HCT116 (cell line): ENCODE data around the gene FAM118A. TPM values are rescaled to one million over a fixed set of nuclear protein-coding genes. Genes with fewer than 3 reads are reported as not detected.

Experiments
- ATAC-seq: fragments of 200-7000 bp; cut with Tn5 transposase; 2 replicates; pipeline ENCODE4 v1.9.1; 2020; ENCODE audit warnings: mild to moderate bottlenecking, moderate library complexity
- BruUV-seq: library from RNA; stranded (reverse); fragments of 400-500 nt; replicated peaks from 2 replicates; lab custom pipeline; 2021; lab: Mats Ljungman, UMichigan
- CTCF ChIA-PET: fragments of 300-600 bp; sonication (Branson Sonifier 250); formaldehyde crosslinking; loops from one replicate; lab custom pipeline; 2021; ENCODE audit warnings: antibody characterized with exemption; lab: Charles Lee
- POLR2A ChIA-PET: fragments of 300-600, 350-600 bp; sonication (Branson Sonifier 250); formaldehyde crosslinking; loops from one replicate; lab custom pipeline; 2021; ENCODE audit warnings: antibody characterized with exemption; lab: Charles Lee
- RAD21 ChIA-PET, 2 experiments: fragments of 300-600 bp; sonication (Branson Sonifier 250); formaldehyde crosslinking; loops; one replicate each; lab custom pipeline; 2023; ENCODE audit warnings: low total read pairs in 2 of 2; ENCODE audit not compliant: uncharacterized antibody in 2 of 2, unreplicated experiment in 2 of 2, low non-redundant PET in 1 of 2; lab: Charles Lee
- DNase-seq: peaks from one replicate; pipeline ENCODE4 v3.0.0-alpha.2; 2010; ENCODE audit warnings: low read depth, low spot score
- H2AFZ ChIP-seq: fragments of 200-600 bp; shearing (Covaris generic), sonication (generic); 2 replicates; pipeline ENCODE4 v1.6.1; 2017; ENCODE audit warnings: low read depth, mixed run types, mixed read lengths, antibody characterized with exemption, low read length; ENCODE audit not compliant: poor library complexity, severe bottlenecking
- H3K27ac ChIP-seq: 2 replicates; pipeline ENCODE4 v1.5.1; 2012; ENCODE audit warnings: low read depth, low read length
- H3K27me3 ChIP-seq: fragments of 200-600 bp; sonication (generic); 2 replicates; pipeline ENCODE4 v1.6.1; 2016; ENCODE audit warnings: mixed run types, low read length, mixed read lengths; ENCODE audit not compliant: insufficient read depth
- H3K36me3 ChIP-seq, 2 experiments: fragments of 200-500 bp in 1 of 2; fragments of 200-600 bp in 1 of 2; sonication (Bioruptor generic) in 1 of 2; sonication (generic) in 1 of 2; 2 replicates each; pipeline versions ENCODE4 v1.5.1 to v1.6.1; 2014 to 2016; ENCODE audit warnings: low read length in 2 of 2, inconsistent platforms in 1 of 2, mixed read lengths in 1 of 2, mixed run types in 1 of 2; ENCODE audit not compliant: insufficient read depth in 2 of 2, control insufficient read depth in 1 of 2
- H3K4me1 ChIP-seq, 2 experiments: fragments of 200-600 bp in 1 of 2; sonication (generic) in 1 of 2; 2 replicates each; pipeline versions ENCODE4 v1.5.1 to v1.6.1; 2012 to 2017; ENCODE audit warnings: low read length in 2 of 2, inconsistent platforms in 1 of 2, mild to moderate bottlenecking in 1 of 2, mixed read lengths in 1 of 2, mixed run types in 1 of 2, moderate library complexity in 1 of 2; ENCODE audit not compliant: insufficient read depth in 2 of 2, control insufficient read depth in 1 of 2
- H3K4me2 ChIP-seq: fragments of 200-600 bp; sonication (generic); 2 replicates; pipeline ENCODE4 v1.6.1; 2017; ENCODE audit warnings: mixed run types, low read length, mixed read lengths
- H3K4me3 ChIP-seq, 2 experiments: fragments of 200-600 bp in 1 of 2; sonication (generic) in 1 of 2; replicated peaks in 1 of 2; 2 replicates each; pipeline ENCODE4 v1.5.1; 2011 to 2016; ENCODE audit warnings: low read length in 2 of 2, control low read depth in 1 of 2, low read depth in 1 of 2, mild to moderate bottlenecking in 1 of 2, mixed read lengths in 1 of 2, mixed run types in 1 of 2
- H3K79me2 ChIP-seq: fragments of 200-600 bp; sonication (generic); 2 replicates; pipeline ENCODE4 v1.6.1; 2017; ENCODE audit warnings: mild to moderate bottlenecking, mixed run types, low read length, moderate library complexity, mixed read lengths; ENCODE audit not compliant: insufficient read depth
- H3K9ac ChIP-seq: fragments of 200-600 bp; sonication (generic); 2 replicates; pipeline ENCODE4 v1.6.1; 2016; ENCODE audit warnings: low read length, mixed read lengths
- H3K9me2 ChIP-seq: fragments of 200-600 bp; sonication (generic), shearing (Covaris generic); 2 replicates; pipeline ENCODE4 v1.6.1; 2017; ENCODE audit warnings: mixed run types, mild to moderate bottlenecking, moderate library complexity; ENCODE audit not compliant: insufficient read depth
- H3K9me3 ChIP-seq, 2 experiments: fragments of 200-500 bp in 1 of 2; fragments of 200-600 bp in 1 of 2; sonication (Bioruptor generic) in 1 of 2; sonication (generic) in 1 of 2; 2 replicates each; pipeline ENCODE4 v1.6.1; 2014 to 2017; ENCODE audit warnings: low read length in 2 of 2, mixed read lengths in 2 of 2, inconsistent platforms in 1 of 2, low read depth in 1 of 2, mild to moderate bottlenecking in 1 of 2, mixed run types in 1 of 2, moderate library complexity in 1 of 2; ENCODE audit not compliant: control insufficient read depth in 1 of 2, insufficient read depth in 1 of 2
- H4K20me1 ChIP-seq: fragments of 200-600 bp; sonication (generic), shearing (Covaris generic); 2 replicates; pipeline ENCODE4 v1.6.1; 2017; ENCODE audit warnings: mixed run types, mild to moderate bottlenecking, moderate library complexity; ENCODE audit not compliant: insufficient read depth
- ATF3 ChIP-seq: IDR thresholded peaks from 2 replicates; pipeline ENCODE4 v1.6.1; 2012
- CBX3 ChIP-seq: IDR thresholded peaks from 2 replicates; pipeline ENCODE4 v1.6.1; 2012; ENCODE audit warnings: low read depth
- CTCF ChIP-seq, 3 experiments: fragments of 200-600 bp in 1 of 3; sonication (generic) in 1 of 3; IDR thresholded peaks in 2 of 3; conservative IDR thresholded peaks in 1 of 3; 2 replicates each; pipeline ENCODE4 v1.5.1; 2012 to 2017; ENCODE audit warnings: low read depth in 2 of 3, low read length in 2 of 3, antibody characterized with exemption in 1 of 3, borderline replicate concordance in 1 of 3, control low read depth in 1 of 3, mild to moderate bottlenecking in 1 of 3, mixed read lengths in 1 of 3, mixed run types in 1 of 3, moderate library complexity in 1 of 3; ENCODE audit not compliant: insufficient read depth in 1 of 3
- EGR1 ChIP-seq: IDR thresholded peaks from 2 replicates; pipeline ENCODE4 v1.6.1; 2012; ENCODE audit warnings: low read depth
- ELF1 ChIP-seq: IDR thresholded peaks from 2 replicates; pipeline ENCODE4 v1.6.1; 2012; ENCODE audit warnings: low read depth, borderline replicate concordance
- EZH2 ChIP-seq: fragments of 200-600 bp; sonication (generic); IDR thresholded peaks from 2 replicates; pipeline ENCODE4 v1.6.1; 2017; ENCODE audit warnings: antibody characterized with exemption, mixed run types
- EZH2phosphoT487 ChIP-seq: fragments of 200-600 bp; IDR thresholded peaks from 2 replicates; pipeline ENCODE4 v1.6.1; 2018; ENCODE audit warnings: antibody characterized with exemption, borderline replicate concordance
- FOSL1 ChIP-seq: IDR thresholded peaks from 2 replicates; pipeline ENCODE4 v1.6.1; 2012; ENCODE audit warnings: low read depth
- JUND ChIP-seq: IDR thresholded peaks from 2 replicates; pipeline ENCODE4 v1.6.1; 2012
- RAD21 ChIP-seq: IDR thresholded peaks from 2 replicates; pipeline ENCODE4 v1.6.1; 2012; ENCODE audit warnings: low read depth, mild to moderate bottlenecking
- REST ChIP-seq: IDR thresholded peaks from 2 replicates; pipeline ENCODE4 v1.6.1; 2012; ENCODE audit warnings: low read depth
- SP1 ChIP-seq: IDR thresholded peaks from 2 replicates; pipeline ENCODE4 v1.6.1; 2012; ENCODE audit warnings: low read depth
- TCF7L2 ChIP-seq: IDR thresholded peaks from 2 replicates; pipeline ENCODE4 v1.7.0; 2011; ENCODE audit warnings: borderline replicate concordance, inconsistent platforms; ENCODE audit not compliant: insufficient read depth, insufficient read length; ENCODE audit errors: extremely low read depth
- YY1 ChIP-seq: IDR thresholded peaks from 2 replicates; pipeline ENCODE4 v1.6.1; 2011; ENCODE audit warnings: low read length, low read depth, moderate library complexity, mild to moderate bottlenecking; ENCODE audit not compliant: insufficient replicate concordance; ENCODE audit errors: extremely low read depth
- ZBTB33 ChIP-seq: IDR thresholded peaks from 2 replicates; pipeline ENCODE4 v1.6.1; 2011; ENCODE audit warnings: mild to moderate bottlenecking, low read length, moderate library complexity; ENCODE audit not compliant: insufficient replicate concordance; ENCODE audit errors: extremely low read depth
- ZFX ChIP-seq: fragments of 450-650 bp; IDR thresholded peaks from 2 replicates; pipeline ENCODE4 v1.6.1; 2017
- ZNF274 ChIP-seq: fragments of 200-500 bp; sonication (Bioruptor generic); IDR thresholded peaks from 2 replicates; pipeline ENCODE4 v1.6.1; 2014; ENCODE audit warnings: mild to moderate bottlenecking, low read depth, low read length, inconsistent platforms
- intact Hi-C: fragments of 100-400 bp; cut with micrococcal nuclease; formaldehyde crosslinking; loops from 2 replicates; pipeline ENCODE4 v1.10.0; 2022
- total RNA-seq: library from RNA; stranded (reverse); gene quantifications from one replicate; pipeline ENCODE4 v1.2.1, GENCODE V29; 2021; ENCODE audit not compliant: unreplicated experiment

The FAM118A gene
- total RNA-seq, 1 experiment from 2014 or later, result 43.2 TPM

- TF ChIP-seq REST (no peak), EZH2phosphoT487 (no peak), FOSL1 (no peak), TCF7L2 (no peak), RAD21 (no peak), ZNF274 (no peak), YY1 (no peak)
Measured at GRCh38 chr22:45337536-45337935, 27.8 kb downstream of the FAM118A start (continued).

- peaks cover 29 to 33% of the 10 kb centered on the region in 2 experiments; a peak in 3 of 4 replicates for H3K36me3 ChIP-seq
- no peaks in the 10 kb centered on the region for H4K20me1 ChIP-seq
- ChIA-PET CTCF (no interaction called here), RAD21 (no interaction called here), POLR2A (no interaction called here)
- no peak overlapping the region for H3K9ac ChIP-seq
- ATAC-seq (no peak), DNase-seq (no peak)
- intact Hi-C loops, result no loop called here
- H3K27me3 ChIP-seq, result no peaks in the 10 kb centered on the region
- H3K4me2 ChIP-seq, result no peak overlapping the region
- no peaks in the 10 kb centered on the region for H3K9me3 ChIP-seq
- no peak overlapping the region for H2AFZ ChIP-seq
- TF ChIP-seq ATF3 (no peak), RAD21 (no peak), EZH2 (no peak), ZBTB33 (no peak), CBX3 (no peak), EZH2phosphoT487 (no peak), YY1 (no peak), EGR1 (no peak), SP1 (no peak), ELF1 (no peak), JUND (no peak), ZFX (no peak), CTCF (IDR thresholded peaks at IDR 0.05 in 2 of 3, conservative IDR thresholded peaks at IDR 0.05 in 1 of 3; ENCODE audit: borderline replicate concordance in 1 of 3, insufficient read depth in 1 of 3, low read depth in 2 of 3, low read length in 2 of 3) (no peak)
- H3K27ac ChIP-seq, result no peak overlapping the region
- BruUV-seq, result no TSS peak
- no peaks in the 10 kb centered on the region for H3K9me2 ChIP-seq
- no peaks in the 10 kb centered on the region for H3K4me1 ChIP-seq
- H3K79me2 ChIP-seq, result no peaks in the 10 kb centered on the region
- H3K4me3 ChIP-seq, result no peak overlapping the region
Measured at GRCh38 chr22:45338795-45339194, 29.1 kb downstream of the FAM118A start.
